Measurements from ENCODE around the gene SCAF8.

SCAF8 gene

GRCh38 chr6:154841109-154841508 lies 107.9 kb downstream of the SCAF8 start:
- no peak for DNase-seq (ENCODE audit: low read depth)

DNA sequence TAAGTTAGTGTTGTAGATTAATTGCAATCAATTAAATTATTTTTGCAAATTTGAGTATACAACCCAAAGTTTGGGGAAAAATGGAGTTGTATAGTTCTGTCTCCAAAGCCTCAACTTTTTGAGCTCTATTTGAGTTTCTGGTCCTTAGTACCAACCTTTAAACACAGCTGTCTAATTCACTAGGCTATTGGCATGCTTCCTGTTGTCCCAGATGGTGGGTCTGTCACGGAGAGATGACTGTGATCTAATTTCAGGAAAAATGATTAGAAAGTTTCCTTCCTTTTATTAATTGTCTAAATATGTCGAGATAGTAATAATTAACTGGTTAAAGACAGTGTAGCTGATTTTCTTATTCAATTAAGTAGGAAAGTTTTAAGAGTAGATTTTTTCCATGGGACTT lies 109.6 kb downstream of the SCAF8 start:
- DNase-seq (ENCODE audit: low read depth) = no peak

DNA sequence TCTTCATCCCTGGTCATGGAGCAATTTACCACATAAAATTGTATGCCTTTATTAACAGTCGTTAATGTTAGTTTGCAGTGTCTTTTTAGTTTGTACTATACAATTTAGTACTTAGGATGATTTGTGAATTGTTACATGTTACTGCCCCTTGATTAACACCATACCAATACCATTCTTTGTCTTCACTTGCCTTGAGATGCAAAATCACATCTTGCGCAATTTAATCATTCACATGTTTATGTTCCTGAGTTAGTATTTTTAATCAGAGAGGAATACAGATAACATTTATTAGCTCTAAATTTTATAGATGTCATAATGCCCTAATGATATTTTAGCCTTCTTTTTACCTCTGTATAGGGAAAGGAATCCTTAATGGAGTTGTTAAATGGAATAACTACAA lies 114.1 kb downstream of the SCAF8 start:
- DNase-seq (ENCODE audit: low read depth) = no peak

GRCh38 chr6:154848580-154848979 lies 115.4 kb downstream of the SCAF8 start:
- no peak for DNase-seq (ENCODE audit: low read depth)

DNA sequence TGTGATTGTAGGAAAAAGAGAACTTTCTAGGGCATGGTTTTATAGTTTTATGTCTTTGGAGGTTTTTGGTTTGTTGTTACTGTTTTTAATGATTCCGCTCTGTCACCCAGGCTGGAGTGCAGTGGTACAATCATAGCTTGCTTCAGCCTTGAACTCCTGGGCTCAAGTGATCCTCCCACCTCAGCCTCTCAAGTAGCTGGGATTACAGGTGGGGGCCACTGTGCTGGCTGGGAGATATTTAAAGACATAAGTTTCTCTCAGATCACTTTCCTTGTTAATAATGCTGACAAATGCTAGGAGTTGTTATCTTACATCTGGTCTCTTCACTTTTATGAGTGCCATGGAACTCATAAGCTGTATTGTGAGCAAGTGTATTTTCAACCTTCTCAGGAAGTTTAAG lies 116.3 kb downstream of the SCAF8 start:
- DNase-seq (ENCODE audit: low read depth) = no peak

- no peak for DNase-seq (ENCODE audit: low read depth)
Measured at GRCh38 chr6:154852687-154853086, 119.5 kb downstream of the SCAF8 start.

GRCh38 chr6:154857529-154857928 lies 124.3 kb downstream of the SCAF8 start:
- no peak for DNase-seq (ENCODE audit: low read depth)

DNA sequence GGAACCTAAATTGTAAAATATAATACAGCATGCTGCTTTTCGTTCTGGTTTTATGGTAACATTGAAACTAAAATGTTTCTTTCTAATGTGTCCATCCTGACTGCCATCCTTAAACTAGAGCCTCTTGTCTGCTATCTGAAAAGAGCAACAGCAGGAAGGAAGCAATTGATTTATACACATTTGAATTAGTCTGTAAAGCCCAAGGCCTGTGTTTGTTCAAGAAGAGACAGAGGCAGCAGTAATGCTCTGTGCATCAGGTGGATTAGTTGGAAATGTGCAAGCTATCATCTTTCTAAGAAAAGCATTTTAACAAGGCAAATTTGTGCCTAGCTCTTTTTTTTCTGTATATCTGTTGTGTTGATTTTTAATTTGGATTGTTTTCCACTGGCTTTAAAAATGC lies 128.6 kb downstream of the SCAF8 start:
- no peak for DNase-seq (ENCODE audit: low read depth)

DNA sequence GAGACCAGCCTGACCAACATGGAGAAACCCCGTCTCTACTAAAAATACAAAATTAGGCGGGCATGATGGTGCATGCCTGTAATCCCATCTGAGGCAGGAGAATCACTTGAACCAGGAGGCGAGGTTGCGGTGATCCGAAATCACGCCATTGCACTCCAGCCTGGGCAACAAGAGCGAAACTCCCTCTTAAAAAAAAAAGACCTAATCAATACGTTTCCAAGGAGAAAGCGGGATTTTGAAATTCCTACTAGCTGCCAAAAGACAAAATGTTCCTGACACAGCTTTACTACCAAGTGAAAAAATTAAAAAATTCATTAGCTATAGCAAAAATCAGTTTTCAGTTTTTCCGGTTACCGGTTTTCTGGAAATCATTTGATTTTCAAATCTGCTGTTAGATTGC lies 129.3 kb downstream of the SCAF8 start:
- no peak for DNase-seq (ENCODE audit: low read depth)

DNA sequence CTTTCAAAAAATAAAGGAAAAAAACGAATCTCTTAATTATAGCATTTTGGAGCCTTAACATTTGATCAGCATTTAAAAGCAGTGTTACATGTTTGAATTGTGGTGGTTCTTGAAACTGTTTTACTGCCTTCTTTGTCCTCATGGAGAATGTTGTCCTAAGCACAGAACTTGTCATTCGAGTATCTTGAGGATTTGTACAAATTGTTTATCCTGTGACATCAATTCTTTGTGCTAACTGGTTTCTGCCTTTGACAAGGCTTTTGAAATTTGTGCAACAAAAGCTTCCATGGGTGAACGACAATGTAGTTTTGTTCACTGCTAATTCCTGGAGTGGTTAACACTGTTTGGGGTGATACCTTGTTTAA lies 130.8 kb downstream of the SCAF8 start:
- DNase-seq (ENCODE audit: low read depth) = no peak

DNA sequence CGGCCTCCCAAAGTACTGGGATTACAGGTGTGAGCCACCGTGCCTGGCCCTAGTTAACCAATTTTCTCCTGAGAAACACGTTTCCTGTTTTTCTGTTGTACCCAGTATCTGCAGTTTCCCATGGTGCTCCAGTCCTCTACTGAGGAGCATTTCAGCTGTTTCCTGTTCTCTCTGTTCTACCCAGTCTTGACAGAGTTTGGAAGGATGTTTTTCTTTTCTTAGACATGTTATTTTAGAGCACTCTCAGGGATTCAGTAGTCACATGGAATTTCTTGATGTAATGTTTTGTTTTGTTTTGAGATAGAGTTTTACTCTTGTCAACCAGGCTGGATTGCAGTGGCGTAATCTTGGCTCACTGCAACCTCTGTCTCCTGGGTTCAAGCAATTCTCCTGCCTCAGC lies 132.1 kb downstream of the SCAF8 start:
- DNase-seq (ENCODE audit: low read depth) = no peak

DNA sequence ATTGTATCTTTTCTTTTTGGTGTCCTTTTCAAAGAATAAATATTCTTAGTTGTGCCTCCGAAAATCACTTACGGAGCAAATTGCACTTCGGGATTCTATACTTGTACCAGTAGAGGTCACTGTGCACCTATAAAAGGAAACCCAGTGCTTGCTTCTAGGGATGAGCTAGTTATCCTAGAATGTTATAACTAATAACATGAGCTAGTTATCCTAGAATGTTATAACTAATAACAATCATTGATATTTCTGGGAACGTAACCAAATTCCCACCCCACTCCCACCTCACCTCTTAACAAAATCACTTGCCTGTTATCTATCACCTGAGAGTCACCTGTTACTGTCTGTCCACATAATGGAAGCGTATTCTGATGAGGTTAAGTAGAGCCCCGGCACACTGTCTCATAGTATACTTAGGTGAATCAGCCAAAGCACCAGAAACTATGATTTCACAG lies 135.0 kb downstream of the SCAF8 start:
- DNase-seq (ENCODE audit: low read depth) = no peak

GRCh38 chr6:154872542-154873114 lies 139.4 kb downstream of the SCAF8 start:
- no peak for DNase-seq (ENCODE audit: low read depth)

DNA sequence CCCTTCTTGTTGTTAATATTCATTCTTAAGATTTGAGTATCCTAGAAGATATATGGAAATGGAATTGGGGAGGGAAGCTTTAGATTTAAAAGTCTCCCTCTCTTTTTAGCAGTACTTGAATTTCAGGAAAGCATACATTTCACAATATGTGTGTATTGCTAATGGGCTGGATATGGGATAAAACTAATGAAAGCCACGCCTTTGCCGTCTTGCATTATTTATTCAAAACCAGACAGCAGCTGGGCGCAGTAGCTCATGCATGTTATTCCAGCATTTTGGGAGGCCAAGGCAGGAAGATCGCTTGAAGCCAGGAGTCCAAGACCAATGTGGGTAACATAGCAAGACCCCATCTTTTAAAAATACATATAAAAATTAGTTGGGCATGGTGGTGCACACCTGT lies 140.3 kb downstream of the SCAF8 start:
- no peak for DNase-seq (ENCODE audit: low read depth)

GRCh38 chr6:154874773-154875592 lies 141.8 kb downstream of the SCAF8 start:
- no peak for DNase-seq (ENCODE audit: low read depth)

DNA sequence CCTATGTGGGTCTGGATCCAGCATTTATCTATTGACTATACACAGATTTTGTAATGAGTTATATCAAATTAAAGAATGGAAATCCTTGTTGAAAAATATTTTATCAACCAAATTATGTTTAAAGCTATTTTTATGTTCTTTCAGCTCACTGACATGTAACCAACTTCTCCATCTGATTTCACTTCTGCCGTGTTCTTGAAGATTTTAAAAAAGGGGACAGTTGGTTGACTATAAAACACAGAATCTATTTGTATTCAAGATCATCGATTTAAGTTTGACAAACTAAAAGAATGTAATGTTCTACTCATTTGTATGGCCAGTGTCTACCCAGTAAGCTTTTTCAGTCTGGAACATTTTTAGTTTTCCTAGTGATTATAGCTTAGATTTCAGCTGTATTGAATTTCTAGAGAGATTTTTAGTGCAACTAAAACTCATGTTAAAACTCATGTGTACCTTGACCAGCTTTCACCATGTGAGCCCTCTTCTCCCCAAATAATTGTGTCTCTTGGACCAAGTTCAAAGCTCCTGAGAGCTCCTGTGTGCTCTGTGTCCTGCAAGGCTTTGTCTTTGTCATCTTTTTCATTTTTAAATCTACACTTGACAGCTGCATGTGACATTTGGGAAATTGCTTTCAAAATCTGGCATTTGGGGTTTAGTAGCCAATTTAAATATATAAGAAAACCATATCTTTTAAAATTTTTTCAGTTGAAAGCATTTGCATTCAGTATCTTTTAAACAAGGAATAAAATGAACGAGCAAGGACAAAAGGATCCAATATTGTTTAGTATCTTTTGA lies 143.5 kb downstream of the SCAF8 start:
- DNase-seq (ENCODE audit: low read depth) = no peak

- DNase-seq (ENCODE audit: low read depth) = no peak
Measured at GRCh38 chr6:154878871-154879491, 145.8 kb downstream of the SCAF8 start.

- no peak for DNase-seq (ENCODE audit: low read depth)
Measured at GRCh38 chr6:154882107-154882506, 148.9 kb downstream of the SCAF8 start.

Measured in stimulated activated CD8-positive, alpha-beta memory T cell treated with anti-CD3 and anti-CD28 coated beads, Interleukin-7, amount 100 ng/mL, for 24 hours (primary cell).